A673 (cell line): ENCODE data around the gene BPIFB2. TPM values are rescaled to one million over a fixed set of nuclear protein-coding genes. Genes with fewer than 3 reads are reported as not detected.

Experiments used
- BruUV-seq: library from RNA; stranded (reverse); fragments of 400-500 nt; replicated peaks from 2 replicates; lab custom pipeline; 2021; lab: Mats Ljungman, UMichigan
- CTCF ChIA-PET: fragments of 300-600 bp; sonication (Branson Sonifier 250); formaldehyde crosslinking; loops from one replicate; lab custom pipeline; 2022; ENCODE audit warnings: antibody characterized with exemption; lab: Charles Lee
- POLR2A ChIA-PET: fragments of 300-600 bp; sonication (Branson Sonifier 250); formaldehyde crosslinking; loops from one replicate; lab custom pipeline; 2022; ENCODE audit warnings: antibody characterized with exemption; ENCODE audit not compliant: low non-redundant PET; lab: Charles Lee
- DNase-seq: peaks from one replicate; pipeline ENCODE4 v3.0.0-alpha.2; 2015; ENCODE audit warnings: low spot score
- H3K27ac ChIP-seq: fragments of 200-600 bp; sonication (generic); 2 replicates; pipeline ENCODE4 v1.5.1; 2016; ENCODE audit warnings: mixed run types, low read depth, mild to moderate bottlenecking, mixed read lengths, antibody characterized with exemption, low read length; ENCODE audit not compliant: poor library complexity, severe bottlenecking
- H3K27me3 ChIP-seq: fragments of 200-600 bp; sonication (generic); replicated peaks from 2 replicates; pipeline ENCODE4 v1.6.1; 2017; ENCODE audit warnings: mixed run types, low read depth, mild to moderate bottlenecking, mixed read lengths, antibody characterized with exemption, low read length; ENCODE audit not compliant: insufficient read depth, poor library complexity
- H3K36me3 ChIP-seq: fragments of 200-600 bp; sonication (generic); 2 replicates; pipeline ENCODE4 v1.6.1; 2016; ENCODE audit warnings: mixed run types, mild to moderate bottlenecking, mixed read lengths, antibody characterized with exemption, low read length; ENCODE audit not compliant: insufficient read depth, poor library complexity, severe bottlenecking
- H3K4me1 ChIP-seq: fragments of 200-600 bp; sonication (generic); 2 replicates; pipeline ENCODE4 v1.6.1; 2017; ENCODE audit warnings: mixed run types, mild to moderate bottlenecking, mixed read lengths, antibody characterized with exemption, low read length; ENCODE audit not compliant: insufficient read depth, poor library complexity, severe bottlenecking
- H3K4me3 ChIP-seq: fragments of 200-600 bp; sonication (generic); 2 replicates; pipeline ENCODE4 v1.5.1; 2016; ENCODE audit warnings: low read depth, mixed run types, mild to moderate bottlenecking, mixed read lengths, low read length; ENCODE audit not compliant: poor library complexity, severe bottlenecking
- H3K9me3 ChIP-seq: fragments of 200-600 bp; sonication (generic); 2 replicates; pipeline ENCODE4 v1.6.1; 2016; ENCODE audit warnings: mixed run types, low read depth, mild to moderate bottlenecking, mixed read lengths, antibody characterized with exemption, low read length; ENCODE audit not compliant: poor library complexity, severe bottlenecking
- CTCF ChIP-seq: fragments of 300-800, 200-600 bp; sonication (generic); conservative IDR thresholded peaks from 2 replicates; pipeline ENCODE4 v1.5.1; 2017; ENCODE audit warnings: low read depth, mild to moderate bottlenecking, antibody characterized with exemption, low read length, moderate library complexity, mixed read lengths
- EZH2 ChIP-seq: fragments of 200-600 bp; sonication (generic); IDR thresholded peaks from 2 replicates; pipeline ENCODE4 v1.6.1; 2017; ENCODE audit warnings: borderline replicate concordance, low read depth, mild to moderate bottlenecking, mixed read lengths, antibody characterized with exemption, low read length; ENCODE audit not compliant: poor library complexity, severe bottlenecking
- intact Hi-C: fragments of 100-400 bp; cut with micrococcal nuclease; formaldehyde crosslinking; loops from one replicate; pipeline ENCODE4 v1.10.0; 2022; ENCODE audit not compliant: unreplicated experiment
- total RNA-seq: library from RNA; stranded (reverse); gene quantifications from 2 replicates; pipeline ENCODE4 v1.2.3, GENCODE V29; 2021

The BPIFB2 gene
- total RNA-seq, 1 experiment from 2014 or later, result not detected

GRCh38 chr20:33030076-33030475 is 22.6 kb downstream of the BPIFB2 start:
- POLR2A ChIA-PET, result no interaction called here

DNA sequence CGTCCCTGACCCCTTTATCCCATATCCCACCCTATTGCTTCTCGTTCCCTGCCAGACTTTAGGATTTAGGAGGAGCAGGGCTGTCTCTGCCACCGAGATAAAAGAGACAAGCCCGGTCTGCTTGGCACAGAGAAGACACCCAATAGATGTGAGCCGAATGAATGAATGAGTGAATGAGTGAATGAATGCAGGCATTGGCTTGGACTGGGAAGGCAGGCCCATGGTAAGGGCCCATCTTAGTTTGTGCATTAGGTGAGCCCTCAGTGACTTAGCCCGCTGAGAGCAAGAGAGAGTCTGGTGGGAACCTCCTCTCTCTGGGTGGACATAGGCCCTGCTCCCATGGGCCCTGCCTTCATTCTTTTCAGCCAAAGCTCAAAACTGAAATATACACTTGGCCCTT is 23.1 kb downstream of the BPIFB2 start:
- intact Hi-C loops, result no loop called here
- H3K4me3 ChIP-seq, result no peak overlapping the region
- no peaks in the 10 kb centered on the region for H3K4me1 ChIP-seq
- CTCF ChIA-PET, result no interaction called here
- no peak for DNase-seq
- POLR2A ChIA-PET, result no interaction called here
- H3K36me3 ChIP-seq, result no peaks in the 10 kb centered on the region
- H3K27ac ChIP-seq, result no peak overlapping the region
- peaks cover 5% of the 10 kb centered on the region for H3K27me3 ChIP-seq
- no peak for TF ChIP-seq EZH2
- TF ChIP-seq CTCF, result no peak
- BruUV-seq, result no TSS peak
- no peaks in the 10 kb centered on the region for H3K9me3 ChIP-seq

More at GRCh38 chr20:33030076-33030475, 22.6 kb downstream of the BPIFB2 start:
- CTCF ChIA-PET, result no interaction called here
- no TSS peak for BruUV-seq
- TF ChIP-seq EZH2 (no peak), CTCF (no peak)
- Histone ChIP-seq H3K4me3 (no peak overlapping the region), H3K27ac (no peak overlapping the region), H3K4me1 (no peaks in the 10 kb centered on the region), H3K36me3 (no peaks in the 10 kb centered on the region), H3K9me3 (no peaks in the 10 kb centered on the region), H3K27me3 (peaks cover 5% of the 10 kb centered on the region)
- intact Hi-C loops, result no loop called here
- no peak for DNase-seq

- H3K9me3 ChIP-seq, result no peaks in the 10 kb centered on the region
- ChIA-PET CTCF (no interaction called here), POLR2A (no interaction called here)
- DNase-seq, result no peak
- H3K4me1 ChIP-seq, result no peaks in the 10 kb centered on the region
- no peak within 1 kb of the TSS for H3K27ac ChIP-seq
- intact Hi-C loops, result no loop called here
- H3K4me3 ChIP-seq, result no peak within 1 kb of the TSS
- BruUV-seq, result no TSS peak
- TF ChIP-seq EZH2, result no peak
- no peaks in the 10 kb centered on the region for H3K36me3 ChIP-seq
- peaks cover 5% of the 10 kb centered on the region for H3K27me3 ChIP-seq
Measured at GRCh38 chr20:33031531-33031930, 24.0 kb downstream of the BPIFB2 start, which contains the start of gene BPIFB6. BPIFB6 (plus strand) TSS chr20:33031648; CDS start chr20:33031648, 0 bp downstream.

- Histone ChIP-seq H3K27ac (no peak overlapping the region), H3K4me3 (no peak overlapping the region), H3K9me3 (no peaks in the 10 kb centered on the region), H3K36me3 (no peaks in the 10 kb centered on the region), H3K4me1 (no peaks in the 10 kb centered on the region), H3K27me3 (peaks cover 5% of the 10 kb centered on the region)
- intact Hi-C loops, result no loop called here
- no TSS peak for BruUV-seq
- TF ChIP-seq EZH2, result no peak
- TF ChIP-seq CTCF, result no peak
- ChIA-PET CTCF (no interaction called here), POLR2A (no interaction called here)
- DNase-seq, result no peak
Measured at GRCh38 chr20:33032555-33032954, 25.1 kb downstream of the BPIFB2 start.
